A673 (cell line): ENCODE measurements around the gene KIF12. TPM values are rescaled to one million over a fixed set of nuclear protein-coding genes. Genes with fewer than 3 reads are reported as not detected.

Experiments
- BruUV-seq: library from RNA; stranded (reverse); fragments of 400-500 nt; replicated peaks from 2 replicates; lab custom pipeline; 2021; lab: Mats Ljungman, UMichigan
- CTCF ChIA-PET: fragments of 300-600 bp; sonication (Branson Sonifier 250); formaldehyde crosslinking; loops from one replicate; lab custom pipeline; 2022; ENCODE audit warnings: antibody characterized with exemption; lab: Charles Lee
- POLR2A ChIA-PET: fragments of 300-600 bp; sonication (Branson Sonifier 250); formaldehyde crosslinking; loops from one replicate; lab custom pipeline; 2022; ENCODE audit warnings: antibody characterized with exemption; ENCODE audit not compliant: low non-redundant PET; lab: Charles Lee
- DNase-seq: peaks from one replicate; pipeline ENCODE4 v3.0.0-alpha.2; 2015; ENCODE audit warnings: low spot score
- H3K27ac ChIP-seq: fragments of 200-600 bp; sonication (generic); 2 replicates; pipeline ENCODE4 v1.5.1; 2016; ENCODE audit warnings: mixed run types, low read depth, mild to moderate bottlenecking, mixed read lengths, antibody characterized with exemption, low read length; ENCODE audit not compliant: poor library complexity, severe bottlenecking
- H3K27me3 ChIP-seq: fragments of 200-600 bp; sonication (generic); replicated peaks from 2 replicates; pipeline ENCODE4 v1.6.1; 2017; ENCODE audit warnings: mixed run types, low read depth, mild to moderate bottlenecking, mixed read lengths, antibody characterized with exemption, low read length; ENCODE audit not compliant: insufficient read depth, poor library complexity
- H3K36me3 ChIP-seq: fragments of 200-600 bp; sonication (generic); 2 replicates; pipeline ENCODE4 v1.6.1; 2016; ENCODE audit warnings: mixed run types, mild to moderate bottlenecking, mixed read lengths, antibody characterized with exemption, low read length; ENCODE audit not compliant: insufficient read depth, poor library complexity, severe bottlenecking
- H3K4me1 ChIP-seq: fragments of 200-600 bp; sonication (generic); 2 replicates; pipeline ENCODE4 v1.6.1; 2017; ENCODE audit warnings: mixed run types, mild to moderate bottlenecking, mixed read lengths, antibody characterized with exemption, low read length; ENCODE audit not compliant: insufficient read depth, poor library complexity, severe bottlenecking
- H3K4me3 ChIP-seq: fragments of 200-600 bp; sonication (generic); 2 replicates; pipeline ENCODE4 v1.5.1; 2016; ENCODE audit warnings: low read depth, mixed run types, mild to moderate bottlenecking, mixed read lengths, low read length; ENCODE audit not compliant: poor library complexity, severe bottlenecking
- H3K9me3 ChIP-seq: fragments of 200-600 bp; sonication (generic); 2 replicates; pipeline ENCODE4 v1.6.1; 2016; ENCODE audit warnings: mixed run types, low read depth, mild to moderate bottlenecking, mixed read lengths, antibody characterized with exemption, low read length; ENCODE audit not compliant: poor library complexity, severe bottlenecking
- CTCF ChIP-seq: fragments of 300-800, 200-600 bp; sonication (generic); conservative IDR thresholded peaks from 2 replicates; pipeline ENCODE4 v1.5.1; 2017; ENCODE audit warnings: low read depth, mild to moderate bottlenecking, antibody characterized with exemption, low read length, moderate library complexity, mixed read lengths
- EZH2 ChIP-seq: fragments of 200-600 bp; sonication (generic); IDR thresholded peaks from 2 replicates; pipeline ENCODE4 v1.6.1; 2017; ENCODE audit warnings: borderline replicate concordance, low read depth, mild to moderate bottlenecking, mixed read lengths, antibody characterized with exemption, low read length; ENCODE audit not compliant: poor library complexity, severe bottlenecking
- intact Hi-C: fragments of 100-400 bp; cut with micrococcal nuclease; formaldehyde crosslinking; loops from one replicate; pipeline ENCODE4 v1.10.0; 2022; ENCODE audit not compliant: unreplicated experiment
- total RNA-seq: library from RNA; stranded (reverse); gene quantifications from 2 replicates; pipeline ENCODE4 v1.2.3, GENCODE V29; 2021

The KIF12 gene
- total RNA-seq, 1 experiment from 2014 or later = not detected

DNA sequence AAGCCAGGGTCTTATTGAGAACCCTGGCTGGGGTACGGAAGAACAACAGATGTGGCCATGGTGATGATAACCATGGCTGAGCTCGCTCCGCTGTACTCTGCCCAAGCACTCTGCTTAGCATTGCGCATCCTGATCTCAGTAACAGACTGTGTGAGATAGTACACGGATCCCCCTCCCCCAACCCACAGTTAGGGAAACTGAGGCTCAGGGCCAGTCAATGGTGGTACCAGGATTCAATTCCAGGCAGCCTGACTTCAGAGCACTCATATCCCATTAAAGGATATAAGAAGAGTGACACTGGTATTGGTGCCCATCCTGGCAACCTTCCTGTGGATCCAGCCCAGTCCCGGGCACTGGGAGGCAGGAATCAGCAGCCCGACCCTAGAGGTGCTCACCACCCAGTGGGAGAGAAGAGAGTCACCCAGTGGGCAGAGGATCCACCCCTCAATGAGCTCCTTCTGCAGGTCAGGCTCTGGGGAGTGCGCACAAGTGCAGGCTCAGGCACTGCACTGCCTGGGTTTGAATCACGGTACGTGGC is 26.5 kb upstream of the KIF12 start:
- no peaks in the 10 kb centered on the region for H3K9me3 ChIP-seq
- no peaks in the 10 kb centered on the region for H3K27me3 ChIP-seq
- no peak overlapping the region for H3K4me3 ChIP-seq
- POLR2A ChIA-PET = no interaction called here
- TF ChIP-seq EZH2 (no peak), CTCF (no peak)
- no peaks in the 10 kb centered on the region for H3K36me3 ChIP-seq
- BruUV-seq = no TSS peak
- intact Hi-C loops = loop anchor here (2.0 kb wide), 1 partner anchor 51 kb away; no protein-coding TSS in a partner anchor
- no peak overlapping the region for H3K27ac ChIP-seq
- CTCF ChIA-PET = no interaction called here
- DNase-seq = no peak
- H3K4me1 ChIP-seq = no peaks in the 10 kb centered on the region

DNA sequence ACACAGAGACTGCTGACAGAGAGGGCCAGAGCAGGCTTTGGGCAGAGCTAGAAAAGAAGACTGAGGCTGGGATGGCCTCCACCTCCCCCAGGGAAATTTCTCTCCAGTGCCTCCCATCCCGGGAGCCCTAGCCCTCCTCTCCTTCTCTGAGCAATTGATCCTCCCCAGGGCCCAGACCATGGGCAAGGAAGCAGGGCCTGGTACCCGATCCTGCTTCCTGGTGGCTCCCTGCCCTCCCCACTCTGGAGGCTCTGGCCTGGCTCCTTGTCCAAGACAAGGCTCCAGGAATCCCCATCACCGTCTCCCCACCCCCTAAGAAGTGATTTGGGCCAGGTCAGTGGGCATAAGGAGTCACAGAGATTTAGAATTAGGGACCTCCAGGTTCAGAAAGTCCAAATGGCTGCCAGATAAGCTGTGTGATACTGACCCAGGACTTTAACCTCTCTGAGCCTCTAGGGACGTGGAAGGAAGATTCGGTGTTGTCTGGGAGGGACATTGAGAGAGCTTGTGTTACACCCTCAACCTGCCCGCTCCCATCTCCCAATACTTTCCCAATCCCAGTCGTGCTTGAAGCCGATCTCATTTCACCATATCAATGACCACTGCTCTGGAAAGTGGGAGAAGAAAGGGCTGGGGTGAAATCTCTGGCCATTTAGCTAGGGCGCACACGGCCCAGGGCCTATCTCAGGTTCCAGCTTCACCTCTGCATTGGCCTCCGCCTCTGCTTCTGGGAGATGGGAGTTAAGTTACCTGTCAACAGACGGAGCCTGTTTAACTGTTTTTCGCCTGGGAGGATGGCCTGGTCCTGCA is 25.8 kb upstream of the KIF12 start:
- H3K4me1 ChIP-seq = no peaks in the 10 kb centered on the region
- no peak overlapping the region for H3K4me3 ChIP-seq
- BruUV-seq = no TSS peak
- H3K9me3 ChIP-seq = no peaks in the 10 kb centered on the region
- no peak overlapping the region for H3K27ac ChIP-seq
- intact Hi-C loops = loop anchor here (2.0 kb wide), 1 partner anchor 50 kb away; no protein-coding TSS in a partner anchor
- no peak for DNase-seq
- CTCF ChIA-PET = no interaction called here
- TF ChIP-seq CTCF = no peak
- no peaks in the 10 kb centered on the region for H3K27me3 ChIP-seq
- POLR2A ChIA-PET = no interaction called here
- H3K36me3 ChIP-seq = no peaks in the 10 kb centered on the region

- H3K27ac ChIP-seq = no peak overlapping the region
- no peaks in the 10 kb centered on the region for H3K36me3 ChIP-seq
- no peaks in the 10 kb centered on the region for H3K27me3 ChIP-seq
- no peaks in the 10 kb centered on the region for H3K4me1 ChIP-seq
- no TSS peak for BruUV-seq
- H3K9me3 ChIP-seq = no peaks in the 10 kb centered on the region
- H3K4me3 ChIP-seq = no peak overlapping the region
- no peak for TF ChIP-seq CTCF
- TF ChIP-seq EZH2 = no peak
- ChIA-PET CTCF (no interaction called here), POLR2A (no interaction called here)
- DNase-seq = no peak
- intact Hi-C loops = loop anchor here (2.0 kb wide), 1 partner anchor 49 kb away; no protein-coding TSS in a partner anchor
Observed at GRCh38 chr9:114124138-114124537, 25.0 kb upstream of the KIF12 start.
